OCI-LY1 (cell line): ENCODE results near the gene SLC9A4.

ENCODE experiments used
- H2AFZ ChIP-seq: fragments of 200-600 bp; sonication (generic), shearing (Covaris generic); 2 replicates; pipeline ENCODE4 v1.6.0; 2014; ENCODE audit warnings: antibody characterized with exemption, mild to moderate bottlenecking, low read length
- H3F3A ChIP-seq: fragments of 200-600 bp; sonication (generic), shearing (Covaris generic); 2 replicates; pipeline ENCODE4 v1.6.0; 2014; ENCODE audit warnings: mild to moderate bottlenecking, antibody characterized with exemption, low read length, moderate library complexity; ENCODE audit not compliant: insufficient read depth
- H3K27ac ChIP-seq: fragments of 200-600 bp; sonication (generic); 2 replicates; pipeline ENCODE4 v1.5.1; 2014; ENCODE audit warnings: low read length, mixed run types, mild to moderate bottlenecking, low read depth; ENCODE audit not compliant: poor library complexity, severe bottlenecking
- H3K27me3 ChIP-seq: fragments of 200-600 bp; sonication (generic); 2 replicates; pipeline ENCODE4 v1.6.0; 2014; ENCODE audit warnings: antibody characterized with exemption, mild to moderate bottlenecking, low read length, moderate library complexity; ENCODE audit not compliant: insufficient read depth
- H3K36me3 ChIP-seq: fragments of 200-600 bp; sonication (generic); 2 replicates; pipeline ENCODE4 v1.6.1; 2014; ENCODE audit warnings: mild to moderate bottlenecking, antibody characterized with exemption, low read length, moderate library complexity, mixed read lengths; ENCODE audit not compliant: insufficient read depth
- H3K4me1 ChIP-seq: fragments of 200-600 bp; sonication (generic); 2 replicates; pipeline ENCODE4 v1.5.1; 2014; ENCODE audit warnings: mild to moderate bottlenecking, low read length, moderate library complexity; ENCODE audit not compliant: insufficient read depth, severe bottlenecking
- H3K4me2 ChIP-seq: fragments of 200-600 bp; sonication (generic), shearing (Covaris generic); 2 replicates; pipeline ENCODE4 v1.6.1; 2014; ENCODE audit warnings: low read length
- H3K4me3 ChIP-seq: fragments of 200-600 bp; sonication (generic); 2 replicates; pipeline ENCODE4 v1.5.1; 2014; ENCODE audit warnings: low read length, low read depth, mild to moderate bottlenecking, mixed read lengths; ENCODE audit not compliant: poor library complexity, severe bottlenecking
- H3K79me2 ChIP-seq: fragments of 200-600 bp; shearing (Covaris generic); 2 replicates; pipeline ENCODE4 v1.6.1; 2016; ENCODE audit warnings: mixed run types, low read length, mixed read lengths; ENCODE audit not compliant: insufficient read depth
- H3K9ac ChIP-seq: fragments of 200-600 bp; sonication (generic), shearing (Covaris generic); 2 replicates; pipeline ENCODE4 v1.6.1; 2014; ENCODE audit warnings: mild to moderate bottlenecking, low read length, mixed read lengths
- H3K9me2 ChIP-seq: fragments of 200-600 bp; sonication (generic), shearing (Covaris generic); 2 replicates; pipeline ENCODE4 v1.6.1; 2014; ENCODE audit warnings: low read depth, mild to moderate bottlenecking, low read length, mixed read lengths
- H3K9me3 ChIP-seq: fragments of 200-600 bp; shearing (Covaris generic); 2 replicates; pipeline ENCODE4 v1.6.1; 2014; ENCODE audit warnings: low read length, mixed read lengths
- H4K20me1 ChIP-seq: fragments of 200-600 bp; sonication (generic), shearing (Covaris generic); 2 replicates; pipeline ENCODE4 v1.6.0; 2016; ENCODE audit warnings: mild to moderate bottlenecking, low read length; ENCODE audit not compliant: insufficient read depth
- CTCF ChIP-seq: fragments of 200-600 bp; sonication (generic), shearing (Covaris generic); IDR thresholded peaks from 2 replicates; pipeline ENCODE4 v1.5.1; 2017; ENCODE audit warnings: mild to moderate bottlenecking, antibody characterized with exemption, low read length, moderate library complexity, mixed read lengths
- EZH2 ChIP-seq: fragments of 200-600 bp; sonication (generic), shearing (Covaris generic); IDR thresholded peaks from 2 replicates; pipeline ENCODE4 v1.8.0; 2017; ENCODE audit warnings: borderline replicate concordance, mixed run types, mild to moderate bottlenecking, antibody characterized with exemption, low read length, moderate library complexity, mixed read lengths

Gene SLC9A4

DNA sequence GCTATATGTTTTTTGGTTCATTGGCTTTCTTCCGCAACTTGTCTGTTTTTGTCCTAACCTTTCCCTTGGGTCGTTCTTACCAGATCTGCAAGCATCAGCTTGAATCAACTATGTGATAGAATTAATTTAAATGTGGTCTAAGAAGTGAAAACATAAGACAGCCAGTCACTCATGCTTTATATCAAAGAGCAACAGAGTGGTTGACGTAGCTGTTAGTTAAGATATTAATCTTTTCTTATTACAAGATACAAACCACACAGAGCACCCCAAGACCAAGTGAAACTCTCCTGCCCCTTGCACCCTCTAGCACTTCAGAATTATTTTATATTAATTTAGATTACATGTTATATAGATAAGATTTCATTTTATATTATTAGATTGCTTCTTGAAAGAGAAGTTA, 34.9 kb upstream of the SLC9A4 start:
- H3K9me2 ChIP-seq: no peaks in the 10 kb centered on the region
- no peak overlapping the region for H3K4me3 ChIP-seq
- H3K79me2 ChIP-seq: no peaks in the 10 kb centered on the region
- H3F3A ChIP-seq: no peaks in the 10 kb centered on the region
- H2AFZ ChIP-seq: no peak overlapping the region
- no peaks in the 10 kb centered on the region for H3K36me3 ChIP-seq
- no peak overlapping the region for H3K4me2 ChIP-seq
- no peak for TF ChIP-seq CTCF
- no peak for TF ChIP-seq EZH2
- no peaks in the 10 kb centered on the region for H3K27me3 ChIP-seq
- H3K9me3 ChIP-seq: no peaks in the 10 kb centered on the region
- no peak overlapping the region for H3K9ac ChIP-seq
- H4K20me1 ChIP-seq: no peaks in the 10 kb centered on the region
- H3K4me1 ChIP-seq: no peaks in the 10 kb centered on the region
- H3K27ac ChIP-seq: no peak overlapping the region

DNA sequence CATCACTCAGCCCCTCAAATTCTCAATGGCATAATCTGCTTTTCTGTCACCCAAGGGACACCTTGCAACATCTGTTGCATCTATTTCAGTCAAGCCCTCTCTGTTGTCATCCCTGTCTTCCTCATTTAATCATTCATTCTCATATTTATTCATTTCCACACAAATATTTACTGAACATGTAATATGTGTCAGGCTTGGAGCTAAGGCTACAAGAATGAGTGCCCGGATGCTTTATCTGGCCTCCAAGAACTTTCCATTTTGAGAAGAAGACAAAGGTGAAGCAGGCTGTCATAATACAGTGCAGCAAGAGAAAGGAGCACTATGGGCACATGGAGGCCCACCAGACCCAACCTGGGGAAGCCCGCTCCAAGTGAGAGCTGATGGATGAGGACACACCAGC, 34.4 kb upstream of the SLC9A4 start:
- Histone ChIP-seq H3K27ac (no peak overlapping the region), H3K9me3 (no peaks in the 10 kb centered on the region), H3K4me2 (no peak overlapping the region), H3F3A (no peaks in the 10 kb centered on the region), H3K27me3 (no peaks in the 10 kb centered on the region), H3K4me3 (no peak overlapping the region), H2AFZ (no peak overlapping the region), H3K9ac (no peak overlapping the region), H3K4me1 (no peaks in the 10 kb centered on the region), H3K36me3 (no peaks in the 10 kb centered on the region), H3K9me2 (no peaks in the 10 kb centered on the region), H3K79me2 (no peaks in the 10 kb centered on the region), H4K20me1 (no peaks in the 10 kb centered on the region)
- TF ChIP-seq CTCF: no peak
- no peak for TF ChIP-seq EZH2

- H3K9me3 ChIP-seq: no peaks in the 10 kb centered on the region
- H3K27ac ChIP-seq: no peak overlapping the region
- H3K9me2 ChIP-seq: no peaks in the 10 kb centered on the region
- no peak for TF ChIP-seq CTCF
- TF ChIP-seq EZH2: no peak
- no peaks in the 10 kb centered on the region for H3K27me3 ChIP-seq
- no peak overlapping the region for H3K4me3 ChIP-seq
- H3K4me1 ChIP-seq: no peaks in the 10 kb centered on the region
- no peaks in the 10 kb centered on the region for H3F3A ChIP-seq
- H3K36me3 ChIP-seq: no peaks in the 10 kb centered on the region
- no peaks in the 10 kb centered on the region for H3K79me2 ChIP-seq
- no peak overlapping the region for H2AFZ ChIP-seq
- no peak overlapping the region for H3K4me2 ChIP-seq
- H4K20me1 ChIP-seq: no peaks in the 10 kb centered on the region
- no peak overlapping the region for H3K9ac ChIP-seq
Observed at GRCh38 chr2:102439065-102439695, 33.8 kb upstream of the SLC9A4 start.
